Panc1 (cell line): ENCODE data around the gene HLTF.

Experiments used
- CTCF ChIP-seq: fragments of 450-650 bp; IDR thresholded peaks from 2 replicates; pipeline ENCODE4 v1.5.1; 2017; ENCODE audit warnings: mild to moderate bottlenecking
- POLR2AphosphoS5 ChIP-seq: IDR thresholded peaks from 2 replicates; pipeline ENCODE4 v1.6.1; 2012; ENCODE audit warnings: mild to moderate bottlenecking, low read depth, low read length, moderate library complexity
- REST ChIP-seq, 2 experiments: IDR thresholded peaks; 2 replicates each; pipeline ENCODE4 v1.6.1; 2011 to 2012; ENCODE audit warnings: low read depth in 2 of 2, control low read depth in 1 of 2, low read length in 1 of 2, mild to moderate bottlenecking in 1 of 2, moderate library complexity in 1 of 2; ENCODE audit not compliant: insufficient read depth in 1 of 2
- SIN3A ChIP-seq: IDR thresholded peaks from 2 replicates; pipeline ENCODE4 v1.6.1; 2012; ENCODE audit warnings: low read depth, mild to moderate bottlenecking, low read length, moderate library complexity, borderline replicate concordance; ENCODE audit not compliant: insufficient read depth

- TF ChIP-seq CTCF = no peak
- no peak for TF ChIP-seq POLR2AphosphoS5
- TF ChIP-seq REST (IDR thresholded peaks at IDR 0.05; ENCODE audit: insufficient read depth in 1 of 2, low read depth in 2 of 2, low read length in 1 of 2) = no peak
- TF ChIP-seq SIN3A = no peak
Observed at GRCh38 chr3:149085828-149086231, 503 bp downstream of the HLTF start.
